ENCODE data around the gene DOCK10. TPM values are rescaled to one million over a fixed set of nuclear protein-coding genes. Genes with fewer than 3 reads are reported as not detected.

DOCK10 gene
- total RNA-seq, 1 experiment from 2014 or later = 2.9 TPM

- no peak for ATAC-seq
Measured at GRCh38 chr2:224875841-224876240, 166.4 kb downstream of the DOCK10 start.

DNA sequence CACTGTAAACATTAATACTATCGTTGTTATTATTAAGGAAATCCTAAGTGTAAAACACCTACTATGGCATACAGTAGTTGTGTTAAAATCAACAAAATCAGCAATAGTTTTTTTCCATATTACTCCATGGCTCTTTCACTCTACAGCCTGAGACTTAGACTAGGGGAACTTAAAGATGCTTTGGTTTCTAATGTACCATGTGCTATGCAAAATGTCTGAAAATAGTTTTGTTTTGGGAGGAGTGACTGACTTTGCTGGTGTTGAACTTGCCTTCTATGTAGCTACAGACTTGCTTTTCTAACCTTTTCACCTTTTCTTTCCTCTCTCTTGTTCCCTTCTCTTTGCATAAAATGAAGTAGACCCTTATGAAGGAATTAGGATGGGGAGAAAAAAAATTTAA lies 167.1 kb downstream of the DOCK10 start:
- Mint-ChIP-seq H3K4me1 (no peaks in the 10 kb centered on the region), H3K4me3 (no peak overlapping the region), H3K27me3 (ENCODE audit: low read depth) (no peaks in the 10 kb centered on the region), H3K9me3 (peaks cover 4% of the 10 kb centered on the region; the same call in 1 of the 2 replicates), H3K36me3 (no peaks in the 10 kb centered on the region), H3K27ac (no peak overlapping the region)
- POLR2A ChIA-PET = no interaction called here
- DNase-seq (ENCODE audit: low spot score) = no peak
- CTCF ChIA-PET = no interaction called here
- no peak for ATAC-seq
- TF ChIP-seq SOX15 (CRISPR knock-in tag; IDR thresholded peaks at IDR 0.05) = no peak
- no peak for TF ChIP-seq JUN (CRISPR knock-in tag; IDR thresholded peaks at IDR 0.05)
- TF ChIP-seq ZBTB43 (CRISPR knock-in tag; IDR thresholded peaks at IDR 0.05) = no peak
- TF ChIP-seq, protein P1, sequence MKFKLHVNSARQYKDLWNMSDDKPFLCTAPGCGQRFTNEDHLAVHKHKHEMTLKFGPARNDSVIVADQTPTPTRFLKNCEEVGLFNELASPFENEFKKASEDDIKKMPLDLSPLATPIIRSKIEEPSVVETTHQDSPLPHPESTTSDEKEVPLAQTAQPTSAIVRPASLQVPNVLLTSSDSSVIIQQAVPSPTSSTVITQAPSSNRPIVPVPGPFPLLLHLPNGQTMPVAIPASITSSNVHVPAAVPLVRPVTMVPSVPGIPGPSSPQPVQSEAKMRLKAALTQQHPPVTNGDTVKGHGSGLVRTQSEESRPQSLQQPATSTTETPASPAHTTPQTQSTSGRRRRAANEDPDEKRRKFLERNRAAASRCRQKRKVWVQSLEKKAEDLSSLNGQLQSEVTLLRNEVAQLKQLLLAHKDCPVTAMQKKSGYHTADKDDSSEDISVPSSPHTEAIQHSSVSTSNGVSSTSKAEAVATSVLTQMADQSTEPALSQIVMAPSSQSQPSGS (CRISPR knock-in tag; IDR thresholded peaks at IDR 0.05; ENCODE audit: borderline replicate concordance, low read depth) = no peak
- TF ChIP-seq, protein P2, sequence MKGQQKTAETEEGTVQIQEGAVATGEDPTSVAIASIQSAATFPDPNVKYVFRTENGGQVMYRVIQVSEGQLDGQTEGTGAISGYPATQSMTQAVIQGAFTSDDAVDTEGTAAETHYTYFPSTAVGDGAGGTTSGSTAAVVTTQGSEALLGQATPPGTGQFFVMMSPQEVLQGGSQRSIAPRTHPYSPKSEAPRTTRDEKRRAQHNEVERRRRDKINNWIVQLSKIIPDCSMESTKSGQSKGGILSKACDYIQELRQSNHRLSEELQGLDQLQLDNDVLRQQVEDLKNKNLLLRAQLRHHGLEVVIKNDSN (CRISPR knock-in tag; IDR thresholded peaks at IDR 0.05) = no peak
- no peak for TF ChIP-seq MYBL2 (CRISPR knock-in tag; IDR thresholded peaks at IDR 0.05)

More at GRCh38 chr2:224875841-224876240, 166.4 kb downstream of the DOCK10 start:
- Mint-ChIP-seq H3K27me3 (ENCODE audit: low read depth) (no peaks in the 10 kb centered on the region), H3K36me3 (no peaks in the 10 kb centered on the region), H3K4me1 (no peaks in the 10 kb centered on the region), H3K27ac (no peak overlapping the region), H3K9me3 (no peaks in the 10 kb centered on the region), H3K4me3 (no peak overlapping the region)
- TF ChIP-seq ZNF532 (CRISPR knock-in tag; IDR thresholded peaks at IDR 0.05; ENCODE audit: borderline replicate concordance) (no peak), ATF1 (CRISPR knock-in tag; IDR thresholded peaks at IDR 0.05) (no peak), ZNF121 (CRISPR knock-in tag; IDR thresholded peaks at IDR 0.05) (no peak), ZMAT4 (CRISPR knock-in tag; IDR thresholded peaks at IDR 0.05) (no peak), OVOL2 (CRISPR knock-in tag; IDR thresholded peaks at IDR 0.05; ENCODE audit: borderline replicate concordance) (no peak)
- TF ChIP-seq, protein P2 (CRISPR knock-in tag; IDR thresholded peaks at IDR 0.05) = no peak
- TF ChIP-seq, protein P3, sequence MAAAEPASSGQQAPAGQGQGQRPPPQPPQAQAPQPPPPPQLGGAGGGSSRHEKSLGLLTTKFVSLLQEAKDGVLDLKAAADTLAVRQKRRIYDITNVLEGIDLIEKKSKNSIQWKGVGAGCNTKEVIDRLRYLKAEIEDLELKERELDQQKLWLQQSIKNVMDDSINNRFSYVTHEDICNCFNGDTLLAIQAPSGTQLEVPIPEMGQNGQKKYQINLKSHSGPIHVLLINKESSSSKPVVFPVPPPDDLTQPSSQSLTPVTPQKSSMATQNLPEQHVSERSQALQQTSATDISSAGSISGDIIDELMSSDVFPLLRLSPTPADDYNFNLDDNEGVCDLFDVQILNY (CRISPR knock-in tag; IDR thresholded peaks at IDR 0.05) = no peak
- TF ChIP-seq, protein P4, sequence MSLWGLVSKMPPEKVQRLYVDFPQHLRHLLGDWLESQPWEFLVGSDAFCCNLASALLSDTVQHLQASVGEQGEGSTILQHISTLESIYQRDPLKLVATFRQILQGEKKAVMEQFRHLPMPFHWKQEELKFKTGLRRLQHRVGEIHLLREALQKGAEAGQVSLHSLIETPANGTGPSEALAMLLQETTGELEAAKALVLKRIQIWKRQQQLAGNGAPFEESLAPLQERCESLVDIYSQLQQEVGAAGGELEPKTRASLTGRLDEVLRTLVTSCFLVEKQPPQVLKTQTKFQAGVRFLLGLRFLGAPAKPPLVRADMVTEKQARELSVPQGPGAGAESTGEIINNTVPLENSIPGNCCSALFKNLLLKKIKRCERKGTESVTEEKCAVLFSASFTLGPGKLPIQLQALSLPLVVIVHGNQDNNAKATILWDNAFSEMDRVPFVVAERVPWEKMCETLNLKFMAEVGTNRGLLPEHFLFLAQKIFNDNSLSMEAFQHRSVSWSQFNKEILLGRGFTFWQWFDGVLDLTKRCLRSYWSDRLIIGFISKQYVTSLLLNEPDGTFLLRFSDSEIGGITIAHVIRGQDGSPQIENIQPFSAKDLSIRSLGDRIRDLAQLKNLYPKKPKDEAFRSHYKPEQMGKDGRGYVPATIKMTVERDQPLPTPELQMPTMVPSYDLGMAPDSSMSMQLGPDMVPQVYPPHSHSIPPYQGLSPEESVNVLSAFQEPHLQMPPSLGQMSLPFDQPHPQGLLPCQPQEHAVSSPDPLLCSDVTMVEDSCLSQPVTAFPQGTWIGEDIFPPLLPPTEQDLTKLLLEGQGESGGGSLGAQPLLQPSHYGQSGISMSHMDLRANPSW (CRISPR knock-in tag; conservative IDR thresholded peaks at IDR 0.05; ENCODE audit: low read depth) = no peak
- CTCF ChIA-PET = no interaction called here
- POLR2A ChIA-PET = no interaction called here
- DNase-seq (ENCODE audit: low spot score) = no peak
